H1 (cell line): ENCODE data around the gene TNFRSF11A. TPM values are rescaled to one million over a fixed set of nuclear protein-coding genes. Genes with fewer than 3 reads are reported as not detected.

Experiments used
- CTCF ChIA-PET: fragments of 300-600 bp; sonication (Branson Sonifier 250); formaldehyde crosslinking; loops from one replicate; lab custom pipeline; 2021; ENCODE audit not compliant: partially characterized antibody; lab: Charles Lee
- POLR2A ChIA-PET: fragments of 300-600 bp; sonication (Branson Sonifier 250); formaldehyde crosslinking; loops from one replicate; lab custom pipeline; 2021; ENCODE audit warnings: inconsistent platforms; ENCODE audit not compliant: partially characterized antibody; lab: Charles Lee
- DNase-seq, 2 experiments: peaks; one replicate each; pipeline versions ENCODE4 v3.0.0 to v3.0.0-alpha.2; 2010 to 2022; ENCODE audit warnings: low spot score in 2 of 2, low read depth in 1 of 2, mixed read lengths in 1 of 2
- FAIRE-seq: peaks from 2 replicates; lab custom pipeline; 2011; peaks lifted over from hg19 to GRCh38; lab: Jason Lieb, UNC
- H2AFZ ChIP-seq: 2 replicates; pipeline ENCODE4 v1.8.1; 2012; ENCODE audit warnings: low read length, inconsistent platforms
- H2AK5ac ChIP-seq: 2 replicates; pipeline ENCODE4 v1.6.1; 2013; ENCODE audit warnings: low read depth, low read length
- H2BK120ac ChIP-seq: replicated peaks from 2 replicates; pipeline ENCODE3; 2013; ENCODE audit warnings: low read depth, low read length, inconsistent platforms
- H2BK12ac ChIP-seq: 2 replicates; pipeline ENCODE4 v1.6.1; 2013; ENCODE audit warnings: low read depth, low read length
- H2BK15ac ChIP-seq: 2 replicates; pipeline ENCODE4 v1.6.1; 2013; ENCODE audit warnings: low read length
- H2BK20ac ChIP-seq: 2 replicates; pipeline ENCODE4 v1.6.1; 2013; ENCODE audit warnings: low read length
- H2BK5ac ChIP-seq: 2 replicates; pipeline ENCODE4 v1.6.1; 2013; ENCODE audit warnings: low read depth, low read length
- H3K14ac ChIP-seq: 2 replicates; pipeline ENCODE4 v1.6.1; 2013; ENCODE audit warnings: inconsistent platforms; ENCODE audit not compliant: insufficient read length
- H3K18ac ChIP-seq: 2 replicates; pipeline ENCODE4 v1.6.1; 2013; ENCODE audit warnings: low read length; ENCODE audit errors: extremely low read depth
- H3K23ac ChIP-seq: 2 replicates; pipeline ENCODE4 v1.6.1; 2013; ENCODE audit warnings: inconsistent platforms; ENCODE audit not compliant: insufficient read length
- H3K23me2 ChIP-seq: 2 replicates; pipeline ENCODE4 v1.6.1; 2013; ENCODE audit warnings: low read depth, low read length
- H3K27ac ChIP-seq: 2 replicates; pipeline ENCODE4 v1.6.1; 2011; ENCODE audit warnings: low read depth, low read length, inconsistent platforms
- H3K27me3 ChIP-seq, 4 experiments: replicated peaks in 1 of 4; 1 replicate in 1 of 4; 2 replicates in 3 of 4; pipeline versions ENCODE4 v1.6.1 to v1.8.1; 2011 to 2013; ENCODE audit warnings: low read length in 3 of 4, mild to moderate bottlenecking in 3 of 4, inconsistent platforms in 2 of 4, mixed read lengths in 2 of 4, moderate library complexity in 1 of 4; ENCODE audit not compliant: control insufficient read depth in 3 of 4, insufficient read depth in 3 of 4; ENCODE audit errors: extremely low read depth in 1 of 4
- H3K36me3 ChIP-seq, 4 experiments: 2 replicates each; pipeline versions ENCODE4 v1.6.1 to v1.8.1; 2011 to 2013; ENCODE audit warnings: mild to moderate bottlenecking in 4 of 4, low read length in 3 of 4, moderate library complexity in 2 of 4, control low read depth in 1 of 4, inconsistent platforms in 1 of 4; ENCODE audit not compliant: insufficient read depth in 4 of 4, control insufficient read depth in 2 of 4
- H3K4ac ChIP-seq: replicated peaks from 2 replicates; pipeline ENCODE3; 2013; ENCODE audit warnings: low read length, low read depth, mixed read lengths, inconsistent platforms; ENCODE audit not compliant: insufficient read length
- H3K4me1 ChIP-seq, 4 experiments: replicated peaks in 1 of 4; 1 replicate in 1 of 4; 2 replicates in 3 of 4; pipeline versions ENCODE4 v1.6.1 to v1.8.1; 2011 to 2013; ENCODE audit warnings: low read length in 3 of 4, inconsistent platforms in 2 of 4, mixed read lengths in 1 of 4; ENCODE audit not compliant: insufficient read depth in 4 of 4, control insufficient read depth in 3 of 4
- H3K4me2 ChIP-seq, 2 experiments: 2 replicates each; pipeline versions ENCODE4 v1.6.1 to v1.8.1; 2011 to 2013; ENCODE audit warnings: low read depth in 2 of 2, low read length in 2 of 2, control low read depth in 1 of 2, inconsistent platforms in 1 of 2, mild to moderate bottlenecking in 1 of 2; ENCODE audit not compliant: insufficient read depth in 1 of 2
- H3K4me3 ChIP-seq, 4 experiments: fragments of 200-600, 300-600 bp in 1 of 4; sonication (generic), shearing (Covaris generic), sonication (Bioruptor Twin) in 1 of 4; 2 replicates each; pipeline versions ENCODE4 v1.5.1 to v1.8.1; 2011 to 2016; ENCODE audit warnings: low read length in 4 of 4, low read depth in 3 of 4, control low read depth in 2 of 4, inconsistent platforms in 2 of 4, mild to moderate bottlenecking in 2 of 4, mixed read lengths in 1 of 4, moderate library complexity in 1 of 4; ENCODE audit not compliant: insufficient read depth in 2 of 4; ENCODE audit errors: extremely low read depth in 1 of 4
- H3K56ac ChIP-seq: replicated peaks from 2 replicates; pipeline ENCODE3; 2013; ENCODE audit warnings: low read depth, mild to moderate bottlenecking, mixed read lengths, low read length, inconsistent platforms; ENCODE audit not compliant: insufficient read length
- H3K79me1 ChIP-seq: 2 replicates; pipeline ENCODE4 v1.6.1; 2013; ENCODE audit warnings: low read depth, low read length, control low read depth
- H3K79me2 ChIP-seq, 2 experiments: 2 replicates each; pipeline versions ENCODE4 v1.6.1 to v1.8.1; 2012 to 2013; ENCODE audit warnings: low read length in 2 of 2, mild to moderate bottlenecking in 2 of 2, inconsistent platforms in 1 of 2; ENCODE audit not compliant: insufficient read depth in 2 of 2, control insufficient read depth in 1 of 2
- H3K9ac ChIP-seq, 4 experiments: replicated peaks in 1 of 4; 1 replicate in 1 of 4; 2 replicates in 3 of 4; pipeline versions ENCODE4 v1.6.1 to v1.8.1; 2011 to 2013; ENCODE audit warnings: low read depth in 3 of 4, low read length in 3 of 4, control low read depth in 2 of 4, mild to moderate bottlenecking in 2 of 4, moderate library complexity in 2 of 4, inconsistent platforms in 1 of 4; ENCODE audit errors: extremely low read depth in 1 of 4
- H3K9me3 ChIP-seq, 2 experiments: 2 replicates each; pipeline versions ENCODE4 v1.6.1 to v1.8.1; 2012 to 2013; ENCODE audit warnings: mild to moderate bottlenecking in 2 of 2, moderate library complexity in 2 of 2, control low read depth in 1 of 2, inconsistent platforms in 1 of 2, low read depth in 1 of 2, low read length in 1 of 2, mixed read lengths in 1 of 2; ENCODE audit not compliant: insufficient read depth in 2 of 2
- H4K20me1 ChIP-seq, 2 experiments: replicated peaks in 1 of 2; 2 replicates each; pipeline versions ENCODE3 to v1.8.1; 2011 to 2013; ENCODE audit warnings: inconsistent platforms in 2 of 2, low read length in 2 of 2, mild to moderate bottlenecking in 1 of 2; ENCODE audit not compliant: insufficient read depth in 2 of 2, control insufficient read depth in 1 of 2
- H4K5ac ChIP-seq: 2 replicates; pipeline ENCODE4 v1.6.1; 2013; ENCODE audit warnings: low read length, low read depth, mixed read lengths, inconsistent platforms; ENCODE audit not compliant: insufficient read length
- H4K8ac ChIP-seq: 2 replicates; pipeline ENCODE4 v1.8.0; 2013; ENCODE audit warnings: mild to moderate bottlenecking, moderate library complexity, low read length, inconsistent platforms; ENCODE audit not compliant: insufficient read depth; ENCODE audit errors: extremely low read depth
- H4K91ac ChIP-seq: replicated peaks from 2 replicates; pipeline ENCODE3; 2013; ENCODE audit warnings: low read length, mixed read lengths, inconsistent platforms; ENCODE audit not compliant: insufficient read length
- CBX8 ChIP-seq: fragments of 300-800, 300-1000 bp; sonication (generic); IDR thresholded peaks from 2 replicates; pipeline ENCODE4 v1.7.1; 2016; ENCODE audit warnings: low read depth, low read length, borderline replicate concordance
- CTCF ChIP-seq, 3 experiments: IDR thresholded peaks; 1 replicate in 2 of 3; 2 replicates in 1 of 3; pipeline versions ENCODE4 v1.5.1 to v1.6.1; 2011; ENCODE audit warnings: low read length in 3 of 3, mild to moderate bottlenecking in 3 of 3, inconsistent platforms in 2 of 3, low read depth in 1 of 3, moderate library complexity in 1 of 3; ENCODE audit not compliant: insufficient read depth in 1 of 3; ENCODE audit errors: control extremely low read depth in 1 of 3
- SIN3A ChIP-seq, 2 experiments: IDR thresholded peaks in 1 of 2; conservative IDR thresholded peaks in 1 of 2; 2 replicates each; pipeline ENCODE4 v1.6.1; 2011 to 2012; ENCODE audit warnings: low read length in 2 of 2, improper control_type of control experiment in 1 of 2, low read depth in 1 of 2, mild to moderate bottlenecking in 1 of 2
- TAF7 ChIP-seq: optimal IDR thresholded peaks from 2 replicates; pipeline ENCODE3; 2011; ENCODE audit warnings: low read depth, mild to moderate bottlenecking, inconsistent platforms, low read length, moderate library complexity, borderline replicate concordance
- TCF12 ChIP-seq: IDR thresholded peaks from 2 replicates; pipeline ENCODE4 v1.6.1; 2011; ENCODE audit warnings: low read depth, mild to moderate bottlenecking, low read length
- WGBS, 2 experiments: shearing (Covaris generic) in 1 of 2; methylation state at CpG; one replicate each; pipeline versions ENCODE4 v1.1.6 to v1.1.7; 2013 to 2015; ENCODE audit warnings: low lambda C conversion rate in 2 of 2, mixed read lengths in 2 of 2, inconsistent platforms in 1 of 2, low coverage in 1 of 2, missing lambda C conversion rate in 1 of 2; ENCODE audit not compliant: insufficient replicate concordance in 2 of 2, insufficient coverage in 1 of 2, insufficient read length in 1 of 2; ENCODE audit errors: extremely low coverage in 1 of 2, missing lambda C conversion rate in 1 of 2; 5-methylcytosine and 5-hydroxymethylcytosine counted together
- polyA plus RNA-seq, 7 experiments: library from polyadenylated mRNA; depleted of rRNA in 3 of 7; stranded (reverse) in 5 of 7; unstranded in 2 of 7; fragments of >200 nt in 5 of 7; fragments of 200-250 nt in 2 of 7; gene quantifications; 1 replicate in 5 of 7; 2 replicates in 1 of 7; 4 replicates in 1 of 7; pipeline versions ENCODE4 v1.2.1 to v1.2.3, GENCODE V29; 2011 to 2013; ENCODE audit warnings: missing spikeins in 2 of 7, mixed read lengths in 2 of 7
- total RNA-seq: library from RNA; stranded (reverse); fragmentation: NEBNext Ultra II Directional; extraction: Animal tissue kit (Norgen Biotek cat#: 25700); gene quantifications from 2 replicates; pipeline ENCODE4 v1.2.1, GENCODE V29; 2021

TNFRSF11A gene
- total and polyA plus RNA-seq, 2 of the 8 experiments (the other 6 are each of a cell fraction or from before 2014, with no cell fraction given): 8.7 to 10.6 TPM

GRCh38 chr18:62370366-62370765 lies 45.3 kb downstream of the TNFRSF11A start:
- Histone ChIP-seq H3K23me2 (no peaks in the 10 kb centered on the region), H3K4me3 (no peak overlapping the region), H2BK20ac (no peak overlapping the region), H3K79me1 (no peaks in the 10 kb centered on the region), H3K23ac (no peak overlapping the region), H3K36me3 (peaks cover 0 to 18% (median under 1%) of the 10 kb centered on the region in 4 experiments; a peak in 2 of 8 replicates), H4K20me1 (no peaks in the 10 kb centered on the region), H4K8ac (no peak overlapping the region), H3K56ac (no peak overlapping the region), H2BK12ac (no peak overlapping the region), H2BK15ac (no peak overlapping the region), H3K79me2 (no peaks in the 10 kb centered on the region), H3K9ac (no peak overlapping the region), H3K4me2 (no peak overlapping the region), H3K27me3 (no peaks in the 10 kb centered on the region), H3K9me3 (no peaks in the 10 kb centered on the region), H3K4me1 (peaks cover 0 to 20% (median 8%) of the 10 kb centered on the region in 4 experiments; a peak in 5 of 7 replicates), H4K91ac (no peak overlapping the region), H3K27ac (no peak overlapping the region), H4K5ac (no peak overlapping the region), H3K4ac (no peak overlapping the region), H2BK5ac (no peak overlapping the region), H2AK5ac (no peak overlapping the region), H2BK120ac (no peak overlapping the region), H2AFZ (no peak overlapping the region), H3K18ac (no peak overlapping the region), H3K14ac (no peak overlapping the region)
- no peak for DNase-seq
- TF ChIP-seq CTCF (IDR thresholded peaks at IDR 0.05; ENCODE audit: control extremely low read depth in 1 of 3, insufficient read depth in 1 of 3, low read depth in 1 of 3, low read length in 3 of 3) (no peak), TAF7 (no peak), SIN3A (conservative IDR thresholded peaks at IDR 0.05 in 1 of 2, IDR thresholded peaks at IDR 0.05 in 1 of 2; ENCODE audit: low read depth in 1 of 2, low read length in 2 of 2) (no peak), CBX8 (no peak), TCF12 (no peak)
- no peak for FAIRE-seq
- POLR2A ChIA-PET: no interaction called here
- CTCF ChIA-PET: no interaction called here
- WGBS, 2 experiments: 84% methylated on average over 4 of the region's 4 CpGs; no CpG with 5 or more reads in 1 of the 2 experiments
